Gastrocnemius medialis (tissue), 4 donors: ENCODE results near the gene FAM81A. TPM values are rescaled to one million over a fixed set of nuclear protein-coding genes. Genes with fewer than 3 reads are reported as not detected.
"Not testable (repeated sequence)": the region's sequence is repeated elsewhere in the genome, so short reads cannot be mapped to it uniquely, and the experiment has no call there.

Experiments used
- ATAC-seq, 2 donors: fragments of 150-250 bp; one replicate each; pipeline ENCODE4 v1.9.1; 2016
- DNase-seq, 2 donors: peaks; one replicate each; pipeline ENCODE4 v3.0.0-alpha.2; 2019
- H3K27ac ChIP-seq, 4 donors: fragments of 200-600 bp; sonication (generic); 1 replicate in 1 of 4; 2 replicates in 3 of 4; pipeline ENCODE4 v1.5.1; 2016 to 2018; ENCODE audit warnings: mild to moderate bottlenecking in 2 of 4, moderate library complexity in 1 of 4
- H3K27me3 ChIP-seq, 3 donors: fragments of 200-600 bp; sonication (generic) in 2 of 3; 1 replicate in 1 of 3; 2 replicates in 2 of 3; pipeline versions ENCODE4 v1.5.1 to v1.6.0; 2016 to 2019; ENCODE audit warnings: mild to moderate bottlenecking in 1 of 3, moderate library complexity in 1 of 3
- H3K36me3 ChIP-seq, 2 donors: fragments of 200-600 bp; sonication (generic) in 1 of 2; one replicate each; pipeline ENCODE4 v1.5.1; 2017 to 2018
- H3K4me1 ChIP-seq, 2 donors: fragments of 200-600 bp; sonication (generic) in 1 of 2; one replicate each; pipeline ENCODE4 v1.5.1; 2016 to 2017; ENCODE audit warnings: mild to moderate bottlenecking in 2 of 2
- H3K4me3 ChIP-seq, 4 donors: fragments of 200-600 bp; sonication (generic) in 3 of 4; 1 replicate in 1 of 4; 2 replicates in 3 of 4; pipeline ENCODE4 v1.5.1; 2016 to 2019; ENCODE audit warnings: mild to moderate bottlenecking in 2 of 4
- H3K9me3 ChIP-seq, 3 donors: fragments of 200-600 bp; sonication (generic) in 2 of 3; 1 replicate in 1 of 3; 2 replicates in 2 of 3; pipeline ENCODE4 v1.5.1; 2016 to 2019
- POLR2A ChIP-seq, 2 donors: fragments of 450-650 bp; IDR thresholded peaks; one replicate each; pipeline ENCODE4 v1.6.1; 2017; ENCODE audit warnings: antibody characterized with exemption in 2 of 2, mild to moderate bottlenecking in 2 of 2, moderate library complexity in 2 of 2
- in situ Hi-C, 4 donors: fragments of 200-750 bp; cut with MboI; loops; one replicate each; pipeline versions ENCODE4 v1.15.0 to v1.8.0; 2017; ENCODE audit warnings: low sequenced_read_pairs in 4 of 4
- intact Hi-C: fragments of 100-400 bp; cut with DNase I; formaldehyde crosslinking; loops from one replicate; pipeline ENCODE4 v1.15.1; 2023; ENCODE audit warnings: low total_unique reads
- total RNA-seq, 4 donors: library from RNA; depleted of rRNA; stranded (reverse); fragments of >200 nt; gene quantifications; one replicate each; pipeline versions ENCODE4 v1.1.0 to v1.2.3, GENCODE V29; 2016
- TF ChIP-seq, protein P1 (sequence below), 5 experiments: fragments of 450-650 bp in 3 of 5; fragments of 200-600 bp in 2 of 5; sonication (generic) in 2 of 5; IDR thresholded peaks in 4 of 5; conservative IDR thresholded peaks in 1 of 5; 1 replicate in 4 of 5; 2 replicates in 1 of 5; pipeline ENCODE4 v1.5.1; 2016 to 2019; ENCODE audit warnings: antibody characterized with exemption in 5 of 5, mild to moderate bottlenecking in 3 of 5, moderate library complexity in 3 of 5

Gene FAM81A
- total RNA-seq, 4 donors from 2014 or later, result 0.07 to 0.10 TPM; not detected in 2

DNA sequence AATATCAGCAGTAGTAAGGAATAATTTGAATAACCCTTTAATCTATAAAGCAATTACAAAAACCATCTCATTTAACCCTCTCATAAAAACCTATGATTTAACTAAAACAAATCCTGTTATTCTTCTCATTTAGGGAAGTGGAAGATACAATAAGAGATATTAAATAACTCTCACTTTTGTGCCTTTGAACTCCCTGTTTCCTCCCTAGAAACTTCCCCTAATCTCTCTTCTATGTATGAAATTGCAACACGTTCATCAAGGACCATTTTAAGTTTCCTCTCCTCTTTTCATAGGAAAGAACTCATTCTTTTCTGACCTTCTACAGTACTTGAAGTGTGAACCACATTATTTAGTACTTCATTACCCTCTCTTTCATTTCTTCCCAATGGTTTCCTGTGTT is 18.8 kb upstream of the FAM81A start:
- intact Hi-C loops, result loop anchor here (10.0 kb wide), 1 partner anchor 244 kb away; no protein-coding TSS in a partner anchor
- no peaks in the 10 kb centered on the region for H3K36me3 ChIP-seq
- H3K4me1 ChIP-seq, result no peaks in the 10 kb centered on the region
- no peak for TF ChIP-seq POLR2A (IDR thresholded peaks at IDR 0.05)
- DNase-seq (no peak), ATAC-seq (no peak)
- in situ Hi-C loops, result no loop called here
- H3K4me3 ChIP-seq, result no peak overlapping the region
- H3K27ac ChIP-seq, result no peak overlapping the region
- peaks cover 0 to 3% (median under 1%) of the 10 kb centered on the region in 3 donors for H3K27me3 ChIP-seq
- H3K9me3 ChIP-seq, result no peaks in the 10 kb centered on the region

DNA sequence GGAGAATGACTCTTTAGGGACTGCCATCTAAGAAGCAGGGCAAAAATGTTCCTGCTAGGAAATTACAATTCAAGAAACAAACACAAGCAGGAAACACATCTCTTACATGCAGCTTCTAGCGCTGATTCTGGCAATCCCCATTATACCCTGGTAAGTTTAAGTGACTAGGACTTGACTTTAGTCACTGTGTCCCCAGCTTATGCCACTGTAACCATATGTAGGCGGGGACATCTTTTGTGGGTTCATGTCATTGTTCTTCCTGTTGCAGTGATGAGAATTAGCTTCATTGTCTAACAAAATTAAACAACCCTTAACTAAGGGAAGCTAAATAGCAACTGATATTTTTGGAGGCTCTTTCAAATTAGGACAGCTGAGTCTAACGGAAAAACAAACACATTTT is 17.9 kb upstream of the FAM81A start:
- no peak overlapping the region for H3K27ac ChIP-seq
- DNase-seq (no peak), ATAC-seq (no peak)
- TF ChIP-seq, protein P1, sequence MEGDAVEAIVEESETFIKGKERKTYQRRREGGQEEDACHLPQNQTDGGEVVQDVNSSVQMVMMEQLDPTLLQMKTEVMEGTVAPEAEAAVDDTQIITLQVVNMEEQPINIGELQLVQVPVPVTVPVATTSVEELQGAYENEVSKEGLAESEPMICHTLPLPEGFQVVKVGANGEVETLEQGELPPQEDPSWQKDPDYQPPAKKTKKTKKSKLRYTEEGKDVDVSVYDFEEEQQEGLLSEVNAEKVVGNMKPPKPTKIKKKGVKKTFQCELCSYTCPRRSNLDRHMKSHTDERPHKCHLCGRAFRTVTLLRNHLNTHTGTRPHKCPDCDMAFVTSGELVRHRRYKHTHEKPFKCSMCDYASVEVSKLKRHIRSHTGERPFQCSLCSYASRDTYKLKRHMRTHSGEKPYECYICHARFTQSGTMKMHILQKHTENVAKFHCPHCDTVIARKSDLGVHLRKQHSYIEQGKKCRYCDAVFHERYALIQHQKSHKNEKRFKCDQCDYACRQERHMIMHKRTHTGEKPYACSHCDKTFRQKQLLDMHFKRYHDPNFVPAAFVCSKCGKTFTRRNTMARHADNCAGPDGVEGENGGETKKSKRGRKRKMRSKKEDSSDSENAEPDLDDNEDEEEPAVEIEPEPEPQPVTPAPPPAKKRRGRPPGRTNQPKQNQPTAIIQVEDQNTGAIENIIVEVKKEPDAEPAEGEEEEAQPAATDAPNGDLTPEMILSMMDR (IDR thresholded peaks at IDR 0.05 in 4 of 5, conservative IDR thresholded peaks at IDR 0.05 in 1 of 5), result no peak
- no peaks in the 10 kb centered on the region for H3K36me3 ChIP-seq
- H3K9me3 ChIP-seq, result no peaks in the 10 kb centered on the region
- H3K4me1 ChIP-seq, result no peaks in the 10 kb centered on the region
- intact Hi-C loops (no loop called here), in situ Hi-C loops (no loop called here)
- peaks cover 0 to 4% (median 3%) of the 10 kb centered on the region in 3 donors for H3K27me3 ChIP-seq
- H3K4me3 ChIP-seq, result no peak overlapping the region

DNA sequence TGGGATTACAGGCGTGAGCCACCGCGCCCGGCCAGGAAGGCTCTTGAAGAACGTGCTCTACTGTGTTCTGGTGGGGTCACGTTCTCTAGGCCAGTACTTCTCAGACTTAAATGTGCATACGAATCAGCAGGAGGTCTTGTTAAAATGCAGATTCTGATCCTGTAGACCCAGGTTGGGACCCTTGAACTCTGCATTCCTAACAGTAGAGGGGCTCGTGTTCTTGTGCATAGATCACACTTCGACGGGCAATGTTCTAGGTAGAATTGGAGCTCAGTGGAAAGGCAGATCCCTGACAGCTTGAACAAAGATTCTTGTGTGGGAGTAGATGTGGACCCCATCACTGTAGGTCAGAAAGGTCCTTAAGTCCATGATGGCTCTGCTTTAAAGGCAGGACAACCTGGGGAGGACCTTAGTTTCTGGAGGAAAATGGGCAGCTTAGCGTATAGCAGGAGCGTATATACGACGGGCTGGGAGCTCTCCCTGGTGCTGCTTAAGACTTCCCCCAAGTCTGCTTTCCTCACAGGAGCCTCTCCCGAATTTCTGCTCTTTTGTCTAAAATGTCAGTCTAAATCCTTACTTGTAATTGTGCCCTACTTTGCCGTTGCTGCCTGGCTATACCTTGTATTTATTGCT is 16.9 kb upstream of the FAM81A start:
- ATAC-seq, result no peak
- Histone ChIP-seq H3K27me3 (peaks cover 0 to 4% (median 3%) of the 10 kb centered on the region in 3 donors), H3K9me3 (no peaks in the 10 kb centered on the region), H3K27ac (no peak overlapping the region), H3K4me3 (no peak overlapping the region), H3K36me3 (no peaks in the 10 kb centered on the region), H3K4me1 (no peaks in the 10 kb centered on the region)
- TF ChIP-seq, protein P1 (IDR thresholded peaks at IDR 0.05 in 4 of 5, conservative IDR thresholded peaks at IDR 0.05 in 1 of 5), result no peak
- TF ChIP-seq POLR2A (IDR thresholded peaks at IDR 0.05), result no peak
- in situ Hi-C loops, result no loop called here
- intact Hi-C loops, result no loop called here
- no peak for DNase-seq

DNA sequence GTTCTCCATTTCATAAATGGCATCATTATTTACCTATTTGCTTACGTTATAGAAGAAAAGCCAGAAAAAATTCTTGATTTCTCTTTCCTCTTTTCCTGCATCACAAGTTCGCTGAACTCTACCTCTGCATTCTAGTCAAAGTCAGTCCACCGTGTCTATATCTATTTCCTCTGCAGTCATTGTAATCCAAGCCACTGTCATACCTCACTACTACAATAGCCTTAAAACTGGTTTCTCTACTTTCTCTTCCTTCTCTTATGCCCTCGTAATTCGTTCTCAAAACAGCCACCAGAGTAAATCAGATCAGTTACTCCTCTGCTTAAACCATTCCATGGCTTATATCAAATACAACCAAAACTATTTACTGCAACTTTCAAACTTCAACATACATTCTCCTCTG is 13.4 kb upstream of the FAM81A start:
- Histone ChIP-seq H3K4me1 (no peaks in the 10 kb centered on the region), H3K9me3 (no peaks in the 10 kb centered on the region), H3K27me3 (peaks cover 0 to 4% (median 0%) of the 10 kb centered on the region in 3 donors), H3K27ac (no peak overlapping the region), H3K4me3 (no peak overlapping the region), H3K36me3 (no peaks in the 10 kb centered on the region)
- TF ChIP-seq, protein P1 (IDR thresholded peaks at IDR 0.05 in 4 of 5, conservative IDR thresholded peaks at IDR 0.05 in 1 of 5), result no peak
- no peak for TF ChIP-seq POLR2A (IDR thresholded peaks at IDR 0.05)
- intact Hi-C loops, result no loop called here
- in situ Hi-C loops, result no loop called here
- DNase-seq, result no peak
- ATAC-seq, result no peak

DNA sequence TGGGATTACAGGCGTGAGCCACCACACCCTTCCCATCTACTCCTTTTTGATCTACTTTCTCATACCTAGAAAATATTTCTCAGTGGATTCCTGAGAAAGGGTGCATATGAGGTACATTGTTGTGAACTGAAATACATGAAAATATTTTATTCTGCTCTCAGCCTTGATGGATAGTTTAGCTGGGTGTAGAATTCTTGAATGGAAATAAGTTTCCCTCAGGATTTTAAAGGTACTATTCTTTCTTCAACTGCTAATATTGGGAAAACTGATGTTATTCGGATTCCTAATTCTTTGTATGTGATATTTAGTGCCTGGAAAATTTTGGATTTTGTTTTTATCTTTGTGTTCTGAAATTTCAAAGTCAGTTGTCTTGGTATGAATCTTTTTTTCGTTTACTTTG is 9.1 kb upstream of the FAM81A start:
- H3K27ac ChIP-seq, DNase-seq, H3K9me3 ChIP-seq, intact Hi-C loops, H3K4me1 ChIP-seq, ATAC-seq, H3K27me3 ChIP-seq, H3K36me3 ChIP-seq, in situ Hi-C loops, H3K4me3 ChIP-seq: not testable (repeated sequence)

DNA sequence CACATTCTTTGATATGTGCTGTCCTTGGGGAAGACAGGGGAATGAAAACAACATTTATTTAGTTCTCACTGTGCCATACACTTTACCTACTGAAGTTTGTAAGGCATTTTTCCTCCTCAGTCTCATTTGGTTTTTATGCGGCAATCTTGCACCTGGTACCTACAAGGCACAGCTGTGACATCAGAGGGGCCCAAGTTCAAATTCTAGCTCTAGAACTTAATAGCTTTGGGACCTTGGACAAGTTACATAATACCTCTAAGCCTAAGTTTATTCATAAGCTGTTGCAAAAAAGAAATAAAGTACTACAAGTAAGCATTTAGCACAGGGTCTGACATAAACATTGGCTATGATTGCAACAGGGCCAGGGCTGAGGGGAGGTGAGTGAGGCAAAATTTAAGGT is 5.6 kb upstream of the FAM81A start:
- in situ Hi-C loops (no loop called here), intact Hi-C loops (no loop called here)
- DNase-seq (no peak), ATAC-seq (no peak)
- Histone ChIP-seq H3K27me3 (no peaks in the 10 kb centered on the region), H3K36me3 (no peaks in the 10 kb centered on the region), H3K9me3 (no peaks in the 10 kb centered on the region), H3K27ac (no peak overlapping the region), H3K4me1 (peaks cover 5 to 6% of the 10 kb centered on the region in 2 donors), H3K4me3 (no peak overlapping the region)
- TF ChIP-seq, protein P1 (IDR thresholded peaks at IDR 0.05 in 4 of 5, conservative IDR thresholded peaks at IDR 0.05 in 1 of 5), result no peak
- no peak for TF ChIP-seq POLR2A (IDR thresholded peaks at IDR 0.05)
